T-cell (primary cell): Measurements from ENCODE around the gene DDX25. TPM values are rescaled to one million over a fixed set of nuclear protein-coding genes. Genes with fewer than 3 reads are reported as not detected.

Source experiments
- ATAC-seq, 4 experiments: fragments of 200-7000 bp in 3 of 4; fragments of 150-1000 bp in 1 of 4; cut with Tn5 transposase; replicated peaks in 1 of 4; 1 replicate in 3 of 4; 2 replicates in 1 of 4; pipeline ENCODE4 v1.10.0; 2021; ENCODE audit warnings: moderate library complexity in 3 of 4, mild to moderate bottlenecking in 2 of 4, moderate number of reproducible peaks in 1 of 4
- CTCF ChIA-PET, 2 donors: fragments of 300-600 bp; sonication (Branson Sonifier 250); formaldehyde crosslinking; loops; one replicate each; lab custom pipeline; 2022; ENCODE audit warnings: antibody characterized with exemption in 2 of 2; lab: Charles Lee
- POLR2A ChIA-PET, 2 donors: fragments of 300-600 bp; sonication (Branson Sonifier 250); formaldehyde crosslinking; loops; one replicate each; lab custom pipeline; 2022; ENCODE audit warnings: antibody characterized with exemption in 2 of 2; lab: Charles Lee
- DNase-seq, 35 experiments: peaks; one replicate each; pipeline versions ENCODE4 v3.0.0 to v3.0.0-alpha.2; 2013 to 2023
- H3K27ac ChIP-seq: one replicate; pipeline ENCODE4 v1.5.1; 2013; ENCODE audit warnings: low read length
- H3K27me3 ChIP-seq, 2 experiments: replicated peaks in 1 of 2; 1 replicate in 1 of 2; 2 replicates in 1 of 2; pipeline versions ENCODE4 v1.6.1 to v1.7.0; 2013; ENCODE audit warnings: low read length in 1 of 2, mixed read lengths in 1 of 2; ENCODE audit not compliant: control insufficient read depth in 2 of 2, insufficient read depth in 2 of 2; ENCODE audit errors: extremely low read depth in 1 of 2
- H3K36me3 ChIP-seq, 2 donors: 1 replicate in 1 of 2; 2 replicates in 1 of 2; pipeline versions ENCODE4 v1.6.1 to v1.7.0; 2013; ENCODE audit warnings: low read length in 1 of 2; ENCODE audit not compliant: control insufficient read depth in 2 of 2, insufficient read depth in 1 of 2; ENCODE audit errors: extremely low read depth in 1 of 2
- H3K4me1 ChIP-seq, 2 experiments: 1 replicate in 1 of 2; 2 replicates in 1 of 2; pipeline versions ENCODE4 v1.6.1 to v1.7.0; 2013; ENCODE audit warnings: low read length in 2 of 2, mixed read lengths in 1 of 2; ENCODE audit not compliant: insufficient read depth in 2 of 2, control insufficient read depth in 1 of 2; ENCODE audit errors: extremely low read depth in 1 of 2
- H3K4me3 ChIP-seq, 2 donors: 1 replicate in 1 of 2; 2 replicates in 1 of 2; pipeline versions ENCODE4 v1.5.1 to v1.7.0; 2013; ENCODE audit warnings: mild to moderate bottlenecking in 2 of 2, low read length in 1 of 2, moderate library complexity in 1 of 2; ENCODE audit not compliant: control insufficient read depth in 1 of 2; ENCODE audit errors: extremely low read depth in 1 of 2
- H3K9me3 ChIP-seq: 2 replicates; pipeline ENCODE4 v1.7.0; 2013
- H3K27ac Mint-ChIP-seq, 2 donors: one replicate each; pipeline ENCODE4 v1.8.0; 2020 to 2021; ENCODE audit warnings: mild to moderate bottlenecking in 2 of 2, mixed read lengths in 2 of 2
- H3K27me3 Mint-ChIP-seq, 2 donors: one replicate each; pipeline ENCODE4 v1.8.0; 2021 to 2022; ENCODE audit warnings: mixed read lengths in 2 of 2
- H3K36me3 Mint-ChIP-seq: one replicate; pipeline ENCODE4 v1.8.0; 2021; ENCODE audit warnings: mixed read lengths
- H3K4me1 Mint-ChIP-seq, 3 donors: one replicate each; pipeline ENCODE4 v1.8.0; 2020 to 2022; ENCODE audit warnings: mixed read lengths in 3 of 3, mild to moderate bottlenecking in 1 of 3
- H3K4me3 Mint-ChIP-seq, 3 donors: one replicate each; pipeline ENCODE4 v1.8.0; 2020 to 2022; ENCODE audit warnings: mild to moderate bottlenecking in 3 of 3, mixed read lengths in 3 of 3, moderate library complexity in 3 of 3
- H3K9me3 Mint-ChIP-seq, 3 donors: one replicate each; pipeline ENCODE4 v1.8.0; 2020 to 2022; ENCODE audit warnings: mixed read lengths in 3 of 3
- WGBS: methylation state at CpG from one replicate; pipeline ENCODE4 v1.1.5; 2013; ENCODE audit warnings: missing lambda C conversion rate; ENCODE audit not compliant: insufficient coverage; 5-methylcytosine and 5-hydroxymethylcytosine counted together
- total RNA-seq, 35 experiments: library from RNA in 6 of 35; stranded (reverse) in 6 of 35; fragments of 120-200 nt in 1 of 35; gene quantifications; one replicate each; pipeline versions ENCODE4 v1.2.1 to v1.2.4 and lab custom pipeline; 2013 to 2026

Gene DDX25
- total RNA-seq, 5 donors from 2014 or later (not counting 1 experiment from before 2014, with no cell fraction given), result 0.16 to 0.26 (median 0.16) TPM; not detected in 2

GRCh38 chr11:125872138-125872491 is 32.2 kb upstream of the DDX25 start:
- ATAC-seq, result no peak

GRCh38 chr11:125873881-125874555 is 30.3 kb upstream of the DDX25 start:
- POLR2A ChIA-PET, result no interaction called here
- Histone ChIP-seq H3K4me3 (no peak overlapping the region), H3K9me3 (no peaks in the 10 kb centered on the region), H3K36me3 (no peaks in the 10 kb centered on the region), H3K4me1 (no peaks in the 10 kb centered on the region), H3K27ac (no peak overlapping the region), H3K27me3 (peaks cover 0 to 9% of the 10 kb centered on the region in 2 experiments)
- Mint-ChIP-seq H3K36me3 (no peaks in the 10 kb centered on the region), H3K4me1 (peaks cover 0 to 4% (median 0%) of the 10 kb centered on the region in 3 donors), H3K27ac (no peak overlapping the region), H3K27me3 (peaks cover 0 to 4% of the 10 kb centered on the region in 2 donors), H3K4me3 (no peak overlapping the region), H3K9me3 (no peaks in the 10 kb centered on the region)
- DNase-seq (no peak), ATAC-seq (no peak)
- WGBS, result 93% methylated on average over 8 of the region's 20 CpGs
- CTCF ChIA-PET, result no interaction called here

More at GRCh38 chr11:125872138-125872491, 32.2 kb upstream of the DDX25 start:
- Mint-ChIP-seq H3K9me3 (no peaks in the 10 kb centered on the region), H3K4me3 (no peak overlapping the region), H3K27ac (no peak overlapping the region), H3K4me1 (peaks cover 0 to 4% (median 0%) of the 10 kb centered on the region in 3 donors), H3K36me3 (no peaks in the 10 kb centered on the region), H3K27me3 (peaks cover 0 to 2% of the 10 kb centered on the region in 2 donors)
- no peak overlapping the region for H3K4me3 ChIP-seq
- no peaks in the 10 kb centered on the region for H3K36me3 ChIP-seq
- no peak overlapping the region for H3K27ac ChIP-seq
- ChIA-PET POLR2A (no interaction called here), CTCF (no interaction called here)
- peaks cover 0 to 9% of the 10 kb centered on the region in 2 experiments for H3K27me3 ChIP-seq
- H3K9me3 ChIP-seq, result no peaks in the 10 kb centered on the region
- no peaks in the 10 kb centered on the region for H3K4me1 ChIP-seq
- DNase-seq, result no peak

- no peaks in the 10 kb centered on the region for H3K9me3 Mint-ChIP-seq
- H3K27ac ChIP-seq, result no peak overlapping the region
- H3K27me3 Mint-ChIP-seq, result peaks cover 0 to 2% of the 10 kb centered on the region in 2 donors
- H3K4me3 ChIP-seq, result no peak overlapping the region
- H3K27ac Mint-ChIP-seq, result no peak overlapping the region
- peaks cover 0 to 4% (median 0%) of the 10 kb centered on the region in 3 donors for H3K4me1 Mint-ChIP-seq
- no peak overlapping the region for H3K4me3 Mint-ChIP-seq
- H3K36me3 ChIP-seq, result no peaks in the 10 kb centered on the region
- H3K4me1 ChIP-seq, result no peaks in the 10 kb centered on the region
- peaks cover 0 to 9% of the 10 kb centered on the region in 2 experiments for H3K27me3 ChIP-seq
- peak; percentile 55 to 73 (median 64) for ATAC-seq
- ChIA-PET POLR2A (no interaction called here), CTCF (no interaction called here)
- DNase-seq, result peak in 18 of 35 experiments; percentile 4 to 66 (median 20)
- no peaks in the 10 kb centered on the region for H3K9me3 ChIP-seq
- H3K36me3 Mint-ChIP-seq, result no peaks in the 10 kb centered on the region
- WGBS, result 8% methylated on average over 6 of the region's 8 CpGs
Measured at GRCh38 chr11:125874556-125875124, 29.7 kb upstream of the DDX25 start.

GRCh38 chr11:125881291-125881690 is 23.0 kb upstream of the DDX25 start:
- Mint-ChIP-seq H3K27ac (no peak overlapping the region), H3K4me1 (peaks cover 0 to 2% (median 2%) of the 10 kb centered on the region in 3 donors), H3K4me3 (no peak overlapping the region), H3K9me3 (no peaks in the 10 kb centered on the region), H3K36me3 (no peaks in the 10 kb centered on the region), H3K27me3 (peaks cover 0 to 2% of the 10 kb centered on the region in 2 donors)
- H3K36me3 ChIP-seq, result no peaks in the 10 kb centered on the region
- CTCF ChIA-PET, result interaction anchor here (0.7 kb wide), 2 partner anchors 256 to 395 kb away, joined by 4 to 5 read pairs; partner anchors contain the start of gene CHEK1 (in 1 of the 2)
- ATAC-seq (no peak), DNase-seq (no peak)
- no peak overlapping the region for H3K4me3 ChIP-seq
- POLR2A ChIA-PET, result no interaction called here
- H3K9me3 ChIP-seq, result no peaks in the 10 kb centered on the region
- H3K27ac ChIP-seq, result no peak overlapping the region
- H3K4me1 ChIP-seq, result no peaks in the 10 kb centered on the region
- no peaks in the 10 kb centered on the region for H3K27me3 ChIP-seq
- WGBS, result 83% methylated on average over 1 of the region's 1 CpG

- Mint-ChIP-seq H3K4me1 (peaks cover 13 to 19% (median 17%) of the 10 kb centered on the region in 3 donors), H3K27ac (no peak overlapping the region)
Measured at GRCh38 chr11:125883375-125883774, 20.9 kb upstream of the DDX25 start.

GRCh38 chr11:125886997-125887372 is 17.3 kb upstream of the DDX25 start:
- 12% methylated on average over 23 of the region's 24 CpGs for WGBS
- no peaks in the 10 kb centered on the region for H3K27me3 ChIP-seq
- H3K27ac Mint-ChIP-seq, result peak overlapping the region; percentile 93 to 96
- peaks cover 0 to 2% of the 10 kb centered on the region in 2 donors for H3K27me3 Mint-ChIP-seq
- no peaks in the 10 kb centered on the region for H3K36me3 Mint-ChIP-seq
- H3K9me3 Mint-ChIP-seq, result no peaks in the 10 kb centered on the region
- peak overlapping the region; percentile 86 to 92 (median 87) for H3K4me3 Mint-ChIP-seq
- H3K9me3 ChIP-seq, result no peaks in the 10 kb centered on the region
- peak overlapping the region; percentile 83 for H3K27ac ChIP-seq
- ATAC-seq, result peak; percentile 38 to 50 (median 46)
- peaks cover 0 to 25% of the 10 kb centered on the region in 2 experiments for H3K4me1 ChIP-seq
- no peaks in the 10 kb centered on the region for H3K36me3 ChIP-seq
- ChIA-PET CTCF (interaction anchor here (0.6 to 1.6 kb wide), 11 partner anchors 9 to 1050 kb away, joined by 3 to 20 read pairs (median 4); partner anchors contain the start of genes CCDC15 (in 1 of the 2) and PUS3 (in 1 of the 2)), POLR2A (interaction anchor here in 1 of 2 donors (0.6 to 1.6 kb wide), 4 partner anchors 11 to 325 kb away, joined by 3 to 11 read pairs (median 7); partner anchors contain the start of gene PUS3)
- peak overlapping the region; percentile 62 to 89 for H3K4me3 ChIP-seq
- H3K4me1 Mint-ChIP-seq, result peaks cover 31 to 38% (median 38%) of the 10 kb centered on the region in 3 donors
- DNase-seq, result peak in 21 of 35 experiments; percentile 6 to 65 (median 21)

More at GRCh38 chr11:125883375-125883774, 20.9 kb upstream of the DDX25 start:
- Histone ChIP-seq H3K4me1 (peaks cover 0 to 16% of the 10 kb centered on the region in 2 experiments), H3K4me3 (no peak overlapping the region), H3K27ac (no peak overlapping the region), H3K27me3 (no peaks in the 10 kb centered on the region), H3K9me3 (no peaks in the 10 kb centered on the region), H3K36me3 (no peaks in the 10 kb centered on the region)
- Mint-ChIP-seq H3K4me3 (no peak overlapping the region), H3K9me3 (no peaks in the 10 kb centered on the region), H3K27me3 (peaks cover 0 to 3% of the 10 kb centered on the region in 2 donors), H3K36me3 (no peaks in the 10 kb centered on the region)
- WGBS, result 94% methylated on average over 7 of the region's 8 CpGs
- ChIA-PET CTCF (interaction anchor here in 1 of 2 donors (0.6 kb wide), 1 partner anchor 21 kb away, joined by 4 read pairs; no protein-coding TSS in a partner anchor), POLR2A (no interaction called here)
- ATAC-seq (no peak), DNase-seq (no peak)
